Left lung (tissue), 10 donors: Measurements from ENCODE around the gene SLC9A3. TPM values are rescaled to one million over a fixed set of nuclear protein-coding genes. Genes with fewer than 3 reads are reported as not detected.

Experiments
- ATAC-seq: fragments of 200-7000 bp; cut with Tn5 transposase; one replicate; pipeline ENCODE4 v1.9.1; 2020; ENCODE audit warnings: moderate library complexity
- DNase-seq, 4 donors: peaks; one replicate each; pipeline ENCODE4 v3.0.0-alpha.2; 2013 to 2020
- H3K27ac ChIP-seq, 2 donors: fragments of 200-600 bp; sonication (generic) in 1 of 2; one replicate each; pipeline versions ENCODE4 v1.5.0 to v1.8.0; 2020 to 2021
- H3K27me3 ChIP-seq, 2 donors: fragments of 200-600 bp; sonication (generic) in 1 of 2; one replicate each; pipeline versions ENCODE4 v1.5.0 to v1.8.0; 2020 to 2021
- H3K36me3 ChIP-seq, 2 donors: fragments of 200-600 bp; sonication (generic) in 1 of 2; one replicate each; pipeline versions ENCODE4 v1.5.0 to v1.8.0; 2020 to 2021
- H3K4me1 ChIP-seq, 2 donors: fragments of 200-600 bp; one replicate each; pipeline ENCODE4 v1.8.0; 2021
- H3K4me3 ChIP-seq, 2 donors: fragments of 200-600 bp; sonication (generic) in 1 of 2; one replicate each; pipeline versions ENCODE4 v1.5.0 to v1.8.0; 2020 to 2021; ENCODE audit warnings: mild to moderate bottlenecking in 1 of 2
- H3K9me3 ChIP-seq, 2 donors: fragments of 200-600 bp; sonication (generic) in 1 of 2; one replicate each; pipeline versions ENCODE4 v1.5.0 to v1.8.0; 2020 to 2021
- CTCF ChIP-seq, 2 donors: fragments of 200-600 bp; sonication (generic) in 1 of 2; IDR thresholded peaks; one replicate each; pipeline versions ENCODE4 v1.5.0 to v1.8.0; 2021; ENCODE audit warnings: antibody characterized with exemption in 2 of 2
- intact Hi-C, 2 donors: fragments of 100-400 bp; cut with DNase I; formaldehyde crosslinking; loops; one replicate each; pipeline versions ENCODE4 v1.11.2 to v1.14.2; 2022
- polyA plus RNA-seq, 6 donors: library from polyadenylated mRNA; unstranded; fragments of 120-200 nt; gene quantifications; one replicate each; pipeline ENCODE4 v1.2.1, GENCODE V29; 2013; ENCODE audit not compliant: insufficient read length in 6 of 6
- total RNA-seq, 2 donors: library from RNA; stranded (reverse); fragmentation: NEBNext Ultra II Directional; extraction: Animal tissue kit (Norgen Biotek cat#: 25700); gene quantifications; one replicate each; pipeline ENCODE4 v1.2.1, GENCODE V29; 2021
- donor health status: DM: no; HTN: yes; CAD: no.
- donor health status: DM: no; HTN: no; CAD: no.

SLC9A3 gene
- total and polyA plus RNA-seq, 8 donors, result 0.99 to 4.3 (median 2.9) TPM

- intact Hi-C loops, result no loop called here
- ATAC-seq (no peak), DNase-seq (peak in 1 of 4 donors; percentile 18)
- TF ChIP-seq CTCF (IDR thresholded peaks at IDR 0.05), result no peak
- Histone ChIP-seq H3K9me3 (no peaks in the 10 kb centered on the region), H3K36me3 (no peaks in the 10 kb centered on the region), H3K4me3 (no peak overlapping the region), H3K27me3 (no peaks in the 10 kb centered on the region), H3K27ac (no peak overlapping the region), H3K4me1 (peaks cover 0 to 2% of the 10 kb centered on the region in 2 donors)
These were observed 89.7 kb downstream of the SLC9A3 start for GRCh38 chr5:434443-435146.

- H3K27me3 ChIP-seq, result no peaks in the 10 kb centered on the region
- H3K27ac ChIP-seq, result no peak overlapping the region
- H3K4me3 ChIP-seq, result no peak overlapping the region
- TF ChIP-seq CTCF (IDR thresholded peaks at IDR 0.05), result no peak
- no peaks in the 10 kb centered on the region for H3K36me3 ChIP-seq
- no peak for ATAC-seq
- intact Hi-C loops, result no loop called here
- peak in 1 of 4 donors; percentile 22 for DNase-seq
- H3K4me1 ChIP-seq, result peaks cover 0 to 4% of the 10 kb centered on the region in 2 donors
- H3K9me3 ChIP-seq, result no peaks in the 10 kb centered on the region
These were observed 90.4 kb downstream of the SLC9A3 start for GRCh38 chr5:433836-434235.

GRCh38 chr5:432928-433791 is 91.1 kb downstream of the SLC9A3 start:
- Histone ChIP-seq H3K27me3 (no peaks in the 10 kb centered on the region), H3K4me1 (peaks cover 0 to 4% of the 10 kb centered on the region in 2 donors), H3K36me3 (no peaks in the 10 kb centered on the region), H3K4me3 (no peak overlapping the region), H3K9me3 (no peaks in the 10 kb centered on the region), H3K27ac (no peak overlapping the region)
- no peak for TF ChIP-seq CTCF (IDR thresholded peaks at IDR 0.05)
- DNase-seq (peak in 2 of 4 donors; percentile 85 to 92), ATAC-seq (peak; percentile 21)
- intact Hi-C loops, result no loop called here

GRCh38 chr5:432201-432927 is 91.9 kb downstream of the SLC9A3 start:
- H3K36me3 ChIP-seq, result no peaks in the 10 kb centered on the region
- H3K27ac ChIP-seq, result no peak overlapping the region
- ATAC-seq (no peak), DNase-seq (no peak)
- H3K4me1 ChIP-seq, result peaks cover 0 to 4% of the 10 kb centered on the region in 2 donors
- H3K4me3 ChIP-seq, result no peak overlapping the region
- no peaks in the 10 kb centered on the region for H3K27me3 ChIP-seq
- intact Hi-C loops, result no loop called here
- TF ChIP-seq CTCF (IDR thresholded peaks at IDR 0.05), result no peak
- H3K9me3 ChIP-seq, result no peaks in the 10 kb centered on the region

- ATAC-seq, result no peak
These were observed 92.6 kb downstream of the SLC9A3 start for GRCh38 chr5:431711-432050.

More at GRCh38 chr5:431711-432050, 92.6 kb downstream of the SLC9A3 start:
- Histone ChIP-seq H3K27ac (no peak overlapping the region), H3K9me3 (no peaks in the 10 kb centered on the region), H3K27me3 (no peaks in the 10 kb centered on the region), H3K4me3 (no peak overlapping the region), H3K4me1 (peaks cover 0 to 4% of the 10 kb centered on the region in 2 donors), H3K36me3 (no peaks in the 10 kb centered on the region)
- no peak for DNase-seq
- intact Hi-C loops, result no loop called here
- no peak for TF ChIP-seq CTCF (IDR thresholded peaks at IDR 0.05)
